GDM1 (cell line): ENCODE measurements around the gene ARID4B.
"Not testable (repeated sequence)": the region's sequence is repeated elsewhere in the genome, so short reads cannot be mapped to it uniquely, and the experiment has no call there.

Experiments
- DNase-seq: peaks from one replicate; lab custom pipeline; 2025; lab: John Stamatoyannopoulos, UW

ARID4B gene

GRCh38 chr1:235329139-235329902 is 1.3 kb upstream of the ARID4B start:
- DNase-seq = no peak

DNA sequence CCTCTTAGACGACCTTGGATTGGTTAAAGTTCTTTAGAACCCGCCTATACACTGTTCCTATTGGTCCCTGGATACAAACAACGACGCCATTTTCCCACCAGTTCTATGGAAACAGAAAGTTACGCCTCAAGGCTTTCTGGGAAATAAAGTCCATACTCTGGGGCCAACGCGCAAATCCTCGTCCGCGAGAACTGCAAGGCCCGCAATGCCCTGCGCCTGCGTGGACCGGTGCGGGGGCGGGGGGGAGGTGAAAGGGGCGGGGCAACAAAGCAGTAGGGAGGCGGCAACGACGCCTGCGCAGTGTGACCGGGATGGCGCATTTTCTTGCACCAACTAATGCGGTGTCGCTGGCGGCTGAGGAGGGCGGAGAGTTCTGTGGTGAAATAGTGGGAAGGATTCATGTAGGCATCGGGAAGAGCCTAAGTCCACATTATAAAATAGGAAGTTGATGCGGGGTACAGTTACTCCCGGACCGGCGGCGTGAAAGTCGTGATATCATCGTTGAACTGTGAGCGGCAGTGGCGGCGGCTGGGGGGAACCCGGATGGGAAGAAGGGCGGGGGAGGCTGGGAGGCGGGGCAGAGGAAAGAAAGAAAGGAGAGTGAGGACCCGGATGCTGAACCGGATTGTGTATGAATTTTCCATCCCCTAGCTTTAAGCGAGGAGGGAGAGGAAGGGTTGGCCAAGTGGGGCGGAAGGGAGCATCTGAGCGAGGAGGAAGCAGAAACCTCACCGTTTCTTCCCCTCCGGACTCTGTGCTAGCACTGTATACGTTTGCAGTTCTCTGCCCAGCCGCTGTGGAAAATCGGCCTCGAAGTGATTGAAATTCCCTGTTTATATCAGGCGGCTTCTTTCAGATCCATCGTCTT is 526 bp upstream of the ARID4B start, which contains the start of gene GGPS1:
TSS of gene GGPS1 (plus strand) at position 300 of the 868 bp plus-strand sequence. CDS start 6,695 bp downstream, outside the sequence.
- peak; percentile 98 for DNase-seq

DNA sequence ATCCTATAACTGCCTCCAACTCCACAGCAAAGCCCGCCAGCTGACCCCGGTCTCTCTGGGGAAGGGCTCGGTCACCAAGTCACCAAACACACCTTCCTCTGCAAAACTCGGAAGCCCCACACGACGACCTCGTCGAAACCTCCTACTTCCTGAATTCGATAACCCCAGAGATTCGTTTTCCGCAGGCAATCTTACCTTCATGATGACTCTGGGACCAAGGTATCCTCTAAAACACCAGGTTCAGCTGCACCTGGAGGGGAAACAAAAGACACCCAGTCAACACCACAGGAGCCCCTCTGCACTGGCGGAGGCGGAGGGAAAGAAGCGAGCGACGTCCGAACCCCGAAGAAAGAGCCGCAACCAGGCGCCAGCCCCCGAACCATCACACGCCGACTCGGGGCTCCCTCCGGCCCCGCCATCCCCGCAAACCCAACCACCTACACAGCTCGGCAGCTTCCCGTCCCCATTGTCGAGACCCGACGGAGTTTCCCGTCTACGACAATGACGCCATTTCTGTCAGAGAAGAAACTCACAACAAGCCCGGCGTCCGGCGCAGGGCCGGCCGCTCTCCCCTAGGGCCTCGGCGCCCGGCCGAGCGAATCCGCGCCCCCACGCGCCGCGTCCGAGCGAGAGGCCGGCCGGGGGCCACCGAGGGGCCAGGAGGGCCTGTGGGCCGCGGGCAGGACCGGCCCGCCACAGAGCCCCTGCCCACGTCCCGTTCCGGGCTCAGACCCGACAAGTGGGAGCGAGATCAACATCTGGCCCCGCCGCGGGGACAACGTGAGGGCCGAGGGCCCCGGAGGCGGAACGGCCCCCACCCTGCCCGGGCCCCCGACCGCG is 1.0 kb downstream of the ARID4B start:
- DNase-seq = no peak

DNA sequence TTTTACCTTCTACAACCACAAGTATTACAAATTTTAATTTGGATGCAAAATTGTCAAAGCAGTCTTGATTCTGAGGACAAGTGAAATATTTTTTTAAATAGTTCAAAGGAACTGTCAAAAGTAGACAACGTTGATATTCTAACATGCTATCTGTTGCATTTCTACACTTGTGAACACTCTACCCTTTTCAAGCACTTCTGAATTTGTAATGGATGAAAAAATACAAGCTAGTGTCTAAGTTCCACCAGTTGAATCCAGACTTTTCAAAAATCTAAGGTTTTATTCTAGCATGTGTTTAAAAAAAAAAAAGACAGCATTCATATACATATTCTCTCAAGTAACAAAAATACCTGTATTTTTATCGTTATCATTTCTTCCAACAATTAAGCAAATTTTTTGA is 2.1 kb downstream of the ARID4B start:
- no peak for DNase-seq

GRCh38 chr1:235325139-235325538 is 2.8 kb downstream of the ARID4B start:
- DNase-seq = no peak

GRCh38 chr1:235324296-235324695 is 3.7 kb downstream of the ARID4B start:
- no peak for DNase-seq

DNA sequence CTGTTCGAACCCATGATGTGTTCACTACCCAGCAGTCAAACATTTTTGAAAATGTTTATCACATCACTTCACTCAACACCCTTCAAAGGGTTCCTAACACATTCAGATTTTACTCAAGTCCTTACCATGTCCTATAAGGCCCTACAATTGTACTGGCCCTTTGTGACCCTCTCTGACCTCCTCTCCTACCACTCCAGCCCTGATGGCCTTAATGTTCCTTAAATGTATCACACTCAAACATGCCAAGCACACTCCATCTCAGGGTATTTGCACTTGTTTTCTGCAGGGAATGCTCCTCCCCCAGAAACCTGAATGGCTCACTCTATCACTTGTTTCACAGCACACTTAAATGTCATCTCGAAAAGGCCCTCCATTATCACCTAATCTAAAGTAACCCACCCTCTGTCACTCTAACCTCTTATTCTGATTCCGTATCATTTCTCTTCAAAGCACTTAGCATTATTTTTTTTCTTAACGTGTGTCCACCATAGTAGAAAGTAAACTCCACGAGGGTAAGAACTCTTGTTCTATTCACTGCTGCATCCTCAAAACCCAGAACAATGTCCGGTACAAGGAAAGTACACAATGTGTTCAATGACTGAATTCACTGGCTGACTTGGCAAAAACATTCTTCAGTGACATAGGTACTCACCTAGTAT is 7.3 kb downstream of the ARID4B start:
- no peak for DNase-seq

DNA sequence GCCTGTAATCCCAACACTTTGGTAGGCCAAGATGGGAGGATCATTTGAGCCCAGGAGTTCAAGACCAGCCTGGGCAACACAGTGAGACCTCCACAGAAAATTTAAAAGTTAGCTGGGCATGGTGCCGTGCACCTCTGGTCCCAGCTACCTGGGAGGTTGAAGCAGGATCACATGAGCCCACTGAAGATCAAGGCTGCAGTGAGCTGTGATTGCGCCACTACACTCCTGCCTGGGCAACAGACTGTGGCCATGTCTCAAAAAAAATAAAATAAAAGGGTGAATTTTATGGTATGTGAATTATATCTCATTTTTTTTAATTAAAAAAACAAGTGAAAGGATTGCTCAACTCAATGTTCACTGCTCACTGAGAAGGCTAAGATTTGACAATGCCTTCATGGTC is 8.7 kb downstream of the ARID4B start:
- no peak for DNase-seq

DNA sequence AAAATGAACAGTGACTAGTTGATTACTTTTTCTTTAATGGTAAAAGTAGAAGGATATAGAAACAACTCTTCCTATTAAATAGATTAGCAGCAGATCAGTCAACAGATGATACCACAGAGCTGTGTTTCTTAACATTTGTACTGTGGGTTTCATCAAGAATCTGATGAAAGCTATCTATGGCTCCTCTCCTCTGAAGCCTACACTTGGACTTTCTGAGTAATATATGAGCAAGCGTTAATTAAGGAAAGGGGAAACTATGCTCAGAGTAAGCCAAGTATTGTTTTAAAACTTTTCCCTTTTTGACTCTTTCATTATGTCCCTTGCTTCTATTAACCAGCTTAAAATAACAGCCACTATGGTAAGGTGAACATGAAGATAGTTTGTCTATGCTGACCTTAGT is 10.8 kb downstream of the ARID4B start:
- no peak for DNase-seq

GRCh38 chr1:235315735-235316134 is 12.2 kb downstream of the ARID4B start:
- no peak for DNase-seq

GRCh38 chr1:235315173-235315572 is 12.8 kb downstream of the ARID4B start:
- DNase-seq = no peak

DNA sequence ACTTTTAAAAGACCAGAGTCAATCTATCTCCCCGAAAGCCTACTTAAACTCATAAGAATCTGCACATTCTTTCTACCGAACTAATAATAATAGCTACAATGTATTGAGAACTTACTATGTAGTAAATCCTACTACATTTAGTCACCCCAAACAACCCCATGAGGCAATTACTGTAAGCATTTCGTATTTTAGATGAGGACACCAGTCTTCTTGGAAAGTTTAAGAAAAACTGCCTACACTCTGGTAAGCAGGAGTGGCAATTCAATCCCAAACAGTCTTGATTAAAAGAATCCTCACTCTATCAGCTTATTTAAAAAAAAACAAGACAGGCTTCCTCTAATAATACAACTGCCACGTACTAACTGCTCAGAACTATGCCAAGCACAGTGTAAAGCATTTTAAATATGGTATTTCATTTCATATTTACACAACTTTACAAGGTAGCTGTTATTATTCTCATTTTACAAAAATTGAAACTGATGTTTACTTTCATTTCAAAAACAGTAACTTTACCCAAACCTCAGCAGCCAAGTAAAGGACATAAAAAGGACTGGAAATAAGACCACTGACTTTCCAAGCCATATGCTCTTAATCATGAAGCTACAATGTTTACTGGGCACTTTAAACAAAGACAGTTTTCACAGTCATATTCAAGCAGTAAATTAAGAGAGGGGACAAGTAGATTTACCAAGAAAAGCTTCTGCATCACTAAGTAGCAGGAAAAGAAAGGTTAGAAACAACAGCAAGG is 13.9 kb downstream of the ARID4B start:
- no peak for DNase-seq

DNA sequence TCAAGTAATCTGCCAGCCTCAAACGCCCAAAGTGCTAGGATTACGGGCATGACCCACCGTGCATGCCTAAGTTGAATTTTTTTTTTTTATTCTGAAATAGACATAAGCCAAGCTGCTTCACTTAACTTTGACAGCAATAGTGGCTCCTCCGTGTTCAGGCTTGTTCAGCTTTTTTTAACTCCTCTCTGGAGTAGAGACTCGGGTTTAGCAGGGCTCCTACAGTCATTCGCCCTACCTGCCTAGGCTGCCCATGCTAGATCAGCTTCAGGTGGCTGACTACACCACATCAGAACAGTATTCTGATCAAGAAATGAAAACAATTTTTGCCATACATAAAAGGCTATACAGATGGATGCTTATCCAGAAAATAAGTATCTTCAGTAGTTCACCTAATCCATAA is 14.7 kb downstream of the ARID4B start:
- no peak for DNase-seq

DNA sequence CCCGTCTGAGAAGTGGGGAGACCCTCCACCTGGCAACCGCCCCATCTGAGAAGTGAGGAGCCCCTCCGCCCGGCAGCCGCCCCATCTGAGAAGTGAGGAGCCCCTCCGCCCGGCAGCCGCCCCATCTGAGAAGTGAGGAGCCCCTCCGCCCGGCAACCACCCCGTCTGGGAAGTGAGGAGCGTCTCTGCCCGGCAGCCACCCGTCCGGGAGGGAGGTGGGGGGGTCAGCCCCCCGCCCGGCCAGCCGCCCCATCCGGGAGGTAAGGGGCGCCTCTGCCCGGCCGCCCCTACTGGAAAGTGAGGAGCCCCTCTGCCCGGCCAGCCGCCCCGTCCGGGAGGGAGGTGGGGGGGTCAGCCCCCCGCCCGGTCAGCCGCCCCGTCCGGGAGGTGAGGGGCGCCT is 18.8 kb downstream of the ARID4B start:
- DNase-seq = not testable (repeated sequence)

- no peak for DNase-seq
These were observed 20.5 kb downstream of the ARID4B start for GRCh38 chr1:235307158-235308124.

- no peak for DNase-seq
These were observed 23.2 kb downstream of the ARID4B start for GRCh38 chr1:235304549-235305451.

DNA sequence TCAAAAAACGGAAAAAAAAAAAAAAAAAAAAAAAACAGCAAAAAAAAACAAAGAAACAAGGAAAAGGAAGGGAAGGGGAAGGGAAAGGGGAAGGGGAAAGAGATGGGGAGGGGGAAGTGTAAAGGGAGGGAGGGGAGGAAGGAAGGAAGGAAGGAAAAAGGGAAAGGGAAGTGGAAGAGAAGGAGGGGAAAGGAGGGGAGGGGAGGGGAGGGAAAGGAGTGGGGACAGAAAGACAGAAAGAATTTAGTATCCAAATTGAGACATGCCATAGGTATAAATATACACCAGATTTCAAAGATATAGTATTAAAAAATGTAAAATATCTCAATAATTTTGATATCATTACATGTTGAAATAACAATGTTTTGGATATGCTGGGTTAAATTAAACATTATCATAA is 25.8 kb downstream of the ARID4B start:
- DNase-seq = no peak

DNA sequence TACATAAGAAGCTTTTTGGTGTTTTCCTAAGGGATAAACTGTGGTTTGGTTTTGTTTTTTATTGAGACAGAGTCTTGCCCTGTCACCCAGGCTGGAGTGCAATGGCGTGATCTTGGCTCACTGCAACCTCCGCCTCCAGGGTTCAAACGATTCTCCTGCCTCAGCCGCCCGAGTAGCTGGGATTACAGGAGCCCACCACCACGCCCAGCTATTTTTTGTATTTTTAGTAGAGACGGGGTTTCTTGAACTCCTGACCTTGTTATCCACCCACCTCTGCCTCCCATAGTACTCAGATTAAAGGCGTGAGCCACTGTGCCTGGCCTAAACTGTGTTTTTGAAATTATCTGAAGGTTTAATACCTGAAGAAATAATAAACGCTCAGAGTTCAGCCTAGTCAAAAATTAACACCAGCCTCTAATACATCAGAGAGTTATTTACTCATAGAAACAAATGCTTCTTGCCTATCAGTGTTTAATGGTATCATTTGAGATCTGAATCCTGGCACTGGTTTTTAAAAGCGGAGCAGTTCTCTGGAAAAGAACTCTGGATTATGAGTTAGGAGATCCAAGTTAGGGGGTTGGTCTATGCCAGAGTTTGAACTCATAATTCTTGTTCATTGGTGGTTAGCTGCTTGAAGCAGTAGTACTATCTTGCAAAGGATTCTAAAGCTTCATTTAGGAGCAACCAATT is 28.7 kb downstream of the ARID4B start:
- no peak for DNase-seq
